H1 (cell line): ENCODE measurements around the gene MLPH. TPM values are rescaled to one million over a fixed set of nuclear protein-coding genes. Genes with fewer than 3 reads are reported as not detected.

Source experiments
- CTCF ChIA-PET: fragments of 300-600 bp; sonication (Branson Sonifier 250); formaldehyde crosslinking; loops from one replicate; lab custom pipeline; 2021; ENCODE audit not compliant: partially characterized antibody; lab: Charles Lee
- POLR2A ChIA-PET: fragments of 300-600 bp; sonication (Branson Sonifier 250); formaldehyde crosslinking; loops from one replicate; lab custom pipeline; 2021; ENCODE audit warnings: inconsistent platforms; ENCODE audit not compliant: partially characterized antibody; lab: Charles Lee
- DNase-seq, 2 experiments: peaks; one replicate each; pipeline versions ENCODE4 v3.0.0 to v3.0.0-alpha.2; 2010 to 2022; ENCODE audit warnings: low spot score in 2 of 2, low read depth in 1 of 2, mixed read lengths in 1 of 2
- FAIRE-seq: peaks from 2 replicates; lab custom pipeline; 2011; peaks lifted over from hg19 to GRCh38; lab: Jason Lieb, UNC
- H2AFZ ChIP-seq: 2 replicates; pipeline ENCODE4 v1.8.1; 2012; ENCODE audit warnings: low read length, inconsistent platforms
- H2AK5ac ChIP-seq: 2 replicates; pipeline ENCODE4 v1.6.1; 2013; ENCODE audit warnings: low read depth, low read length
- H2BK120ac ChIP-seq: replicated peaks from 2 replicates; pipeline ENCODE3; 2013; ENCODE audit warnings: low read depth, low read length, inconsistent platforms
- H2BK12ac ChIP-seq: 2 replicates; pipeline ENCODE4 v1.6.1; 2013; ENCODE audit warnings: low read depth, low read length
- H2BK15ac ChIP-seq: 2 replicates; pipeline ENCODE4 v1.6.1; 2013; ENCODE audit warnings: low read length
- H2BK20ac ChIP-seq: 2 replicates; pipeline ENCODE4 v1.6.1; 2013; ENCODE audit warnings: low read length
- H2BK5ac ChIP-seq: 2 replicates; pipeline ENCODE4 v1.6.1; 2013; ENCODE audit warnings: low read depth, low read length
- H3K14ac ChIP-seq: 2 replicates; pipeline ENCODE4 v1.6.1; 2013; ENCODE audit warnings: inconsistent platforms; ENCODE audit not compliant: insufficient read length
- H3K18ac ChIP-seq: 2 replicates; pipeline ENCODE4 v1.6.1; 2013; ENCODE audit warnings: low read length; ENCODE audit errors: extremely low read depth
- H3K23ac ChIP-seq: 2 replicates; pipeline ENCODE4 v1.6.1; 2013; ENCODE audit warnings: inconsistent platforms; ENCODE audit not compliant: insufficient read length
- H3K23me2 ChIP-seq: 2 replicates; pipeline ENCODE4 v1.6.1; 2013; ENCODE audit warnings: low read depth, low read length
- H3K27ac ChIP-seq: 2 replicates; pipeline ENCODE4 v1.6.1; 2011; ENCODE audit warnings: low read depth, low read length, inconsistent platforms
- H3K27me3 ChIP-seq, 4 experiments: replicated peaks in 1 of 4; 1 replicate in 1 of 4; 2 replicates in 3 of 4; pipeline versions ENCODE4 v1.6.1 to v1.8.1; 2011 to 2013; ENCODE audit warnings: low read length in 3 of 4, mild to moderate bottlenecking in 3 of 4, inconsistent platforms in 2 of 4, mixed read lengths in 2 of 4, moderate library complexity in 1 of 4; ENCODE audit not compliant: control insufficient read depth in 3 of 4, insufficient read depth in 3 of 4; ENCODE audit errors: extremely low read depth in 1 of 4
- H3K36me3 ChIP-seq, 4 experiments: 2 replicates each; pipeline versions ENCODE4 v1.6.1 to v1.8.1; 2011 to 2013; ENCODE audit warnings: mild to moderate bottlenecking in 4 of 4, low read length in 3 of 4, moderate library complexity in 2 of 4, control low read depth in 1 of 4, inconsistent platforms in 1 of 4; ENCODE audit not compliant: insufficient read depth in 4 of 4, control insufficient read depth in 2 of 4
- H3K4ac ChIP-seq: replicated peaks from 2 replicates; pipeline ENCODE3; 2013; ENCODE audit warnings: low read length, low read depth, mixed read lengths, inconsistent platforms; ENCODE audit not compliant: insufficient read length
- H3K4me1 ChIP-seq, 4 experiments: replicated peaks in 1 of 4; 1 replicate in 1 of 4; 2 replicates in 3 of 4; pipeline versions ENCODE4 v1.6.1 to v1.8.1; 2011 to 2013; ENCODE audit warnings: low read length in 3 of 4, inconsistent platforms in 2 of 4, mixed read lengths in 1 of 4; ENCODE audit not compliant: insufficient read depth in 4 of 4, control insufficient read depth in 3 of 4
- H3K4me2 ChIP-seq, 2 experiments: 2 replicates each; pipeline versions ENCODE4 v1.6.1 to v1.8.1; 2011 to 2013; ENCODE audit warnings: low read depth in 2 of 2, low read length in 2 of 2, control low read depth in 1 of 2, inconsistent platforms in 1 of 2, mild to moderate bottlenecking in 1 of 2; ENCODE audit not compliant: insufficient read depth in 1 of 2
- H3K4me3 ChIP-seq, 4 experiments: fragments of 200-600, 300-600 bp in 1 of 4; sonication (generic), shearing (Covaris generic), sonication (Bioruptor Twin) in 1 of 4; 2 replicates each; pipeline versions ENCODE4 v1.5.1 to v1.8.1; 2011 to 2016; ENCODE audit warnings: low read length in 4 of 4, low read depth in 3 of 4, control low read depth in 2 of 4, inconsistent platforms in 2 of 4, mild to moderate bottlenecking in 2 of 4, mixed read lengths in 1 of 4, moderate library complexity in 1 of 4; ENCODE audit not compliant: insufficient read depth in 2 of 4; ENCODE audit errors: extremely low read depth in 1 of 4
- H3K56ac ChIP-seq: replicated peaks from 2 replicates; pipeline ENCODE3; 2013; ENCODE audit warnings: low read depth, mild to moderate bottlenecking, mixed read lengths, low read length, inconsistent platforms; ENCODE audit not compliant: insufficient read length
- H3K79me1 ChIP-seq: 2 replicates; pipeline ENCODE4 v1.6.1; 2013; ENCODE audit warnings: low read depth, low read length, control low read depth
- H3K79me2 ChIP-seq, 2 experiments: 2 replicates each; pipeline versions ENCODE4 v1.6.1 to v1.8.1; 2012 to 2013; ENCODE audit warnings: low read length in 2 of 2, mild to moderate bottlenecking in 2 of 2, inconsistent platforms in 1 of 2; ENCODE audit not compliant: insufficient read depth in 2 of 2, control insufficient read depth in 1 of 2
- H3K9ac ChIP-seq, 4 experiments: replicated peaks in 1 of 4; 1 replicate in 1 of 4; 2 replicates in 3 of 4; pipeline versions ENCODE4 v1.6.1 to v1.8.1; 2011 to 2013; ENCODE audit warnings: low read depth in 3 of 4, low read length in 3 of 4, control low read depth in 2 of 4, mild to moderate bottlenecking in 2 of 4, moderate library complexity in 2 of 4, inconsistent platforms in 1 of 4; ENCODE audit errors: extremely low read depth in 1 of 4
- H3K9me3 ChIP-seq, 2 experiments: 2 replicates each; pipeline versions ENCODE4 v1.6.1 to v1.8.1; 2012 to 2013; ENCODE audit warnings: mild to moderate bottlenecking in 2 of 2, moderate library complexity in 2 of 2, control low read depth in 1 of 2, inconsistent platforms in 1 of 2, low read depth in 1 of 2, low read length in 1 of 2, mixed read lengths in 1 of 2; ENCODE audit not compliant: insufficient read depth in 2 of 2
- H4K20me1 ChIP-seq, 2 experiments: replicated peaks in 1 of 2; 2 replicates each; pipeline versions ENCODE3 to v1.8.1; 2011 to 2013; ENCODE audit warnings: inconsistent platforms in 2 of 2, low read length in 2 of 2, mild to moderate bottlenecking in 1 of 2; ENCODE audit not compliant: insufficient read depth in 2 of 2, control insufficient read depth in 1 of 2
- H4K5ac ChIP-seq: 2 replicates; pipeline ENCODE4 v1.6.1; 2013; ENCODE audit warnings: low read length, low read depth, mixed read lengths, inconsistent platforms; ENCODE audit not compliant: insufficient read length
- H4K8ac ChIP-seq: 2 replicates; pipeline ENCODE4 v1.8.0; 2013; ENCODE audit warnings: mild to moderate bottlenecking, moderate library complexity, low read length, inconsistent platforms; ENCODE audit not compliant: insufficient read depth; ENCODE audit errors: extremely low read depth
- H4K91ac ChIP-seq: replicated peaks from 2 replicates; pipeline ENCODE3; 2013; ENCODE audit warnings: low read length, mixed read lengths, inconsistent platforms; ENCODE audit not compliant: insufficient read length
- ATF2 ChIP-seq: IDR thresholded peaks from 2 replicates; pipeline ENCODE4 v1.6.1; 2012; ENCODE audit warnings: low read length, inconsistent platforms
- BRCA1 ChIP-seq: IDR thresholded peaks from 2 replicates; pipeline ENCODE4 v1.6.1; 2012; ENCODE audit warnings: low read depth, low read length, improper control_type of control experiment
- CHD1 ChIP-seq: IDR thresholded peaks from 2 replicates; pipeline ENCODE4 v1.6.1; 2012; ENCODE audit warnings: low read depth, low read length, improper control_type of control experiment
- E2F6 ChIP-seq: IDR thresholded peaks from 2 replicates; pipeline ENCODE4 v1.6.1; 2012; ENCODE audit warnings: inconsistent platforms
- KDM1A ChIP-seq: fragments of 200-600, 300-600 bp; sonication (generic); IDR thresholded peaks from 2 replicates; pipeline ENCODE4 v1.7.1; 2016; ENCODE audit warnings: mild to moderate bottlenecking, low read length, borderline replicate concordance
- KDM5A ChIP-seq: fragments of 200-600 bp; IDR thresholded peaks from 2 replicates; pipeline ENCODE4 v1.7.1; 2012; ENCODE audit warnings: mild to moderate bottlenecking, low read length, inconsistent platforms, mixed read lengths
- MAFK ChIP-seq: IDR thresholded peaks from 2 replicates; pipeline ENCODE4 v1.6.1; 2012; ENCODE audit warnings: low read depth, mild to moderate bottlenecking, improper control_type of control experiment, low read length
- MAX ChIP-seq: IDR thresholded peaks from 2 replicates; pipeline ENCODE4 v1.6.1; 2012; ENCODE audit warnings: inconsistent platforms
- NRF1 ChIP-seq: IDR thresholded peaks from 2 replicates; pipeline ENCODE4 v1.6.1; 2011; ENCODE audit warnings: mild to moderate bottlenecking, low read depth, low read length, improper control_type of control experiment
- TAF1 ChIP-seq: IDR thresholded peaks from 2 replicates; pipeline ENCODE4 v1.6.1; 2011; ENCODE audit warnings: mild to moderate bottlenecking, low read depth, low read length
- TEAD4 ChIP-seq: IDR thresholded peaks from 2 replicates; pipeline ENCODE4 v1.6.1; 2012; ENCODE audit warnings: low read depth, low read length, inconsistent platforms, mixed read lengths
- WGBS, 2 experiments: shearing (Covaris generic) in 1 of 2; methylation state at CpG; one replicate each; pipeline versions ENCODE4 v1.1.6 to v1.1.7; 2013 to 2015; ENCODE audit warnings: low lambda C conversion rate in 2 of 2, mixed read lengths in 2 of 2, inconsistent platforms in 1 of 2, low coverage in 1 of 2, missing lambda C conversion rate in 1 of 2; ENCODE audit not compliant: insufficient replicate concordance in 2 of 2, insufficient coverage in 1 of 2, insufficient read length in 1 of 2; ENCODE audit errors: extremely low coverage in 1 of 2, missing lambda C conversion rate in 1 of 2; 5-methylcytosine and 5-hydroxymethylcytosine counted together
- polyA plus RNA-seq, 7 experiments: library from polyadenylated mRNA; depleted of rRNA in 3 of 7; stranded (reverse) in 5 of 7; unstranded in 2 of 7; fragments of >200 nt in 5 of 7; fragments of 200-250 nt in 2 of 7; gene quantifications; 1 replicate in 5 of 7; 2 replicates in 1 of 7; 4 replicates in 1 of 7; pipeline versions ENCODE4 v1.2.1 to v1.2.3, GENCODE V29; 2011 to 2013; ENCODE audit warnings: missing spikeins in 2 of 7, mixed read lengths in 2 of 7
- total RNA-seq: library from RNA; stranded (reverse); fragmentation: NEBNext Ultra II Directional; extraction: Animal tissue kit (Norgen Biotek cat#: 25700); gene quantifications from 2 replicates; pipeline ENCODE4 v1.2.1, GENCODE V29; 2021

MLPH gene
- total and polyA plus RNA-seq, 2 of the 8 experiments (the other 6 are each of a cell fraction or from before 2014, with no cell fraction given), result 12.7 to 17.0 TPM

- Histone ChIP-seq H3K36me3 (peaks cover 0 to 10% (median 0%) of the 10 kb centered on the region in 4 experiments; a peak in 3 of 8 replicates), H3K4ac (no peak overlapping the region), H4K8ac (no peak overlapping the region), H3K18ac (no peak overlapping the region), H2BK12ac (no peak overlapping the region), H3K4me2 (no peak overlapping the region), H4K91ac (no peak overlapping the region), H3K56ac (no peak overlapping the region), H2BK20ac (no peak overlapping the region), H3K9ac (no peak overlapping the region), H3K23ac (no peak overlapping the region), H4K5ac (no peak overlapping the region), H2BK5ac (no peak overlapping the region), H3K4me3 (no peak overlapping the region), H3K79me1 (peaks cover 3% of the 10 kb centered on the region; the same call in 1 of the 2 replicates), H3K9me3 (no peaks in the 10 kb centered on the region), H2BK15ac (no peak overlapping the region), H2BK120ac (no peak overlapping the region), H3K23me2 (no peaks in the 10 kb centered on the region), H3K14ac (no peak overlapping the region), H4K20me1 (no peaks in the 10 kb centered on the region), H3K79me2 (no peaks in the 10 kb centered on the region), H2AFZ (no peak overlapping the region), H3K27ac (no peak overlapping the region), H3K27me3 (no peaks in the 10 kb centered on the region), H3K4me1 (no peaks in the 10 kb centered on the region; a peak in 1 of 7 replicates), H2AK5ac (no peak overlapping the region)
- ChIA-PET CTCF (interaction anchor here (0.7 to 3.9 kb wide), 2 partner anchors 15 to 375 kb away, joined by 3 to 15 read pairs; no protein-coding TSS in a partner anchor), POLR2A (interaction anchor here (1.2 kb wide), 1 partner anchor 9 kb away, joined by 3 read pairs; no protein-coding TSS in a partner anchor)
- no peak for TF ChIP-seq TEAD4
- TF ChIP-seq MAFK, result no peak
- TF ChIP-seq MAX, result no peak
- TF ChIP-seq KDM5A, result no peak
- no peak for TF ChIP-seq E2F6
- TF ChIP-seq ATF2, result no peak
- no peak for TF ChIP-seq NRF1
- TF ChIP-seq CHD1, result no peak
- no peak for TF ChIP-seq BRCA1
- no peak for TF ChIP-seq KDM1A
- no peak for TF ChIP-seq TAF1
- DNase-seq (no peak), FAIRE-seq (no peak)
- 92% methylated on average over 11 of the region's 11 CpGs; no CpG with 5 or more reads in 1 of the 2 experiments for WGBS, 2 experiments
Measured at GRCh38 chr2:237527233-237527632, 40.2 kb downstream of the MLPH start.
